ENCODE results near the gene WIPI1. TPM values are rescaled to one million over a fixed set of nuclear protein-coding genes. Genes with fewer than 3 reads are reported as not detected.
A peak's percentile ranks its signal among the peaks of the same experiment; 100 is the strongest.
"Not testable (repeated sequence)": the region's sequence is repeated elsewhere in the genome, so short reads cannot be mapped to it uniquely, and the experiment has no call there.

Gene WIPI1
- polyA plus RNA-seq, 3 donors = 28.4 to 36.2 (median 29.2) TPM

DNA sequence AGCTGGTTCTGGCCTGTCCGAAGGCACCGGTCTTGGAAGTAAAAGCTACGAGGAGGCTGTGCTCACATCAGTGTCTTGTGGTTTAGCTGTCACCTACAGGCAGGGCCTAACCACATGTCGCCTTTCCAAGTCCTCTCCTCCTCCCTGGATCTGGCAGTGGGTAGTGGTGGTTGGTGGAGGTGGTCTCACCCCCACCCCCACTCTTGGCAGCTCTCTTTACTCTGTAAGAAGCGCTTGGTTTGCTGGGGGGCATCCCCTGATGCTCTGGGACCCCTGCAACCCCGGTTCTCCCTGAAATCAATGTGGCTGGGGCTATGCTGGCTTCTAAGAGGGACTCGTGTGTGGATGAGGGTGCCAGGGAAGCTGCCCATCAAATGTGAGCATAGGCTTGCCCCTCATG is 68.3 kb downstream of the WIPI1 start:
- DNase-seq = no peak

DNA sequence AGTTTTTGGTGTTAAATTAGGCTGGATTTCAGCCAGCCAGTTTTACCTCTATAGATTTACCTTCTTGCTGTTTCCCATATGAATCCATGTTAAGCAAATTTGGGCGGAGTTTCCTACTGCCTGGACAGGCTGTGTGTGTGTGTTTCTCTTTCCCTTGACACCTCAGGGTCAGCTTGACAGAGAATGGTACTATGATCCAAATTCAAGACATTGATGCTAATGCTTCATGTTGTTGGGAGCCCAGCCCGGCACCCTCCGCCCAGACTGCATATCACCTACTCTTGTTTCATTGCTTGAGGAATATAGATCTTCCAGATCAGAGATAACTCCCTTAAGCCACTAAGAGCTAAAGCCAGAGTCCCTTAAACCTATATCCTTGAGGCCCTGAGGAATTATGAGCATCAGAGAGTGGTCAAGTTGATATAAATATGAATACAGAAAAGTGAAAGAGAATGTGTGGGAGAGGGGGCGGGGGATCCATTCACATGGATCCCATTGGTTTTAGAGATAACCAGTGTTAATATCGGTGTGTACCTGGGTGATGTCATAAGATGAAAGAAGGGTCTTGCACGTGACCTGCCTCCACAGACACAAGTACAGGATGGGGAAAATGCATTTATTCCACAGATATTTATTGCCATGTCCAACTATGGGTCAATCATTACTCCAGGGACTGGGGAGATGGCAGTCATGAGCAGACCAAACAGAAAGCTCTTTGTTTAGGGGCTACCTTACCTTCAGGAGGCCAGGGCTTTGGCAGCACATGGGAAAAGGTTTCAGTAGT is 69.7 kb downstream of the WIPI1 start:
- no peak for DNase-seq

DNA sequence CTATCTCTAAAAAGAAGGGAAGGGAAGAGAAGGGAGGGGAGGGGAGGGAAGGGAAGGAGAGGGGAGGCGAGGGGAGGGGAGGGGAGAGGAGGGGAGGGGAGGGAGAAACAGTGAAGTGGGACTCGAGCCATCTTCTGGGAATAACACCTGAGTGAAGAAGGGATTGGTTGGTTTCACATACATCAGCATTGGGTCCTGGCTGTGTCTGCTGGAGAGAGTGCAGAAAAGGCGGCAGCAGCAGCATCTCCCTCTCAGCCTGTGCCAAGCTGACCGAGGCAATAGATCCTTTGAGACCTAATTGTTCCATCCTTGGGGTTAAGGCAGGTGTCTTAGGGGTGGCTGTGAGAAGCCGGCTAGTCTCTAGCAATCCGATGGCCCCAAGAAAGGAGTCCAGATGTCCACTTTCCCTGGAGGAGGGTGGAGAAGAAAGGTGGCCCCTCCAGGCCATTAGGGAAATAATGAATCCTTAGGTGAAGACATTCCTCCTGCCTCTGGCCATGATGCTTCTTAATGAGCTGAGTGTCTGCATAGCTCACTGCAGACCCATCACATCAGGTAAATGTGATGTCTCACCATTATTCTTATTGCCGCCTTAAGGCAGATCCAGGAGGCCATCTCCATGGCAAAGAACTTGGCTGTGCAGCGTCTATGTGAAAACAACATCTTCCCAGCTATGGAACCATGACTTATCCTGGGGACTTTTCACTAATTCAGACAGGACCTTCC is 71.6 kb downstream of the WIPI1 start:
- DNase-seq = no peak

DNA sequence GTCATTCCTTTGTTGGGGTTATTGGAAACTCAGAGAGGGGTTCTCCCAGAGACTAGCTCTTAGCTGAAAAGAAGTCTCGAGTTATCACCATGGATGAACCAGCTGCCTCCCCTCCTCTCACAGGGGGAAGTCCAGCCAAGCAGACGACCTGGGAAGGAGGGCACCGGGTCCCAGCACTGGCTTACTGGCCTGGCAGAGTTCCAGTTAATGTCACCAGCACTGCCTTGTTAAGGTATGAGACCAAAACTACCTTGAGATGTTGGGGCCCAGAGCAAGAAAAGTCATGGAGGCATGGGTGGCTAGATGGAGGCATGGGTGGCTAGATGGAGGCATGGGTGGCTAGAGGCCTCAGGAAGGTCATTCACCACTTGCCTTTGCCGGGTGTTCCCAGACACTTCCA is 72.4 kb downstream of the WIPI1 start:
- no peak for DNase-seq

DNA sequence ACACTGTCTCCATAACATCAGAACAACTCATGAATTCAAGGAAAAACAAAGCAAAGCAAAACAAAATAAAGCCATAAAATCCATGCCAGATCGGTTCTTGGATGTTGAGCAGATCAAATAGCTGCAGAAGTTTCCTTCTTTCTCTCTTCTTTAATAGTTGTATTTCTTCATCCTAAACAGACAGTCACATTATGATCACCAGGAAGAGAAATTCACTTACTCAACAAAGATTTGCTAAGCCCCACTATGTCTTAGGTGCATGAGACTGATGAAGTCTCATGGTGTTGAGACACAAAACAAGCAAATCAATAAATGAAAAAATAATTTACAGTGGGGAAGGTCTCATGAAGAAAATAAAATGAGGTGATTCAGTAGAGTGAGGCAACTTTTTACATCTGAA is 72.8 kb downstream of the WIPI1 start:
- DNase-seq = no peak

DNA sequence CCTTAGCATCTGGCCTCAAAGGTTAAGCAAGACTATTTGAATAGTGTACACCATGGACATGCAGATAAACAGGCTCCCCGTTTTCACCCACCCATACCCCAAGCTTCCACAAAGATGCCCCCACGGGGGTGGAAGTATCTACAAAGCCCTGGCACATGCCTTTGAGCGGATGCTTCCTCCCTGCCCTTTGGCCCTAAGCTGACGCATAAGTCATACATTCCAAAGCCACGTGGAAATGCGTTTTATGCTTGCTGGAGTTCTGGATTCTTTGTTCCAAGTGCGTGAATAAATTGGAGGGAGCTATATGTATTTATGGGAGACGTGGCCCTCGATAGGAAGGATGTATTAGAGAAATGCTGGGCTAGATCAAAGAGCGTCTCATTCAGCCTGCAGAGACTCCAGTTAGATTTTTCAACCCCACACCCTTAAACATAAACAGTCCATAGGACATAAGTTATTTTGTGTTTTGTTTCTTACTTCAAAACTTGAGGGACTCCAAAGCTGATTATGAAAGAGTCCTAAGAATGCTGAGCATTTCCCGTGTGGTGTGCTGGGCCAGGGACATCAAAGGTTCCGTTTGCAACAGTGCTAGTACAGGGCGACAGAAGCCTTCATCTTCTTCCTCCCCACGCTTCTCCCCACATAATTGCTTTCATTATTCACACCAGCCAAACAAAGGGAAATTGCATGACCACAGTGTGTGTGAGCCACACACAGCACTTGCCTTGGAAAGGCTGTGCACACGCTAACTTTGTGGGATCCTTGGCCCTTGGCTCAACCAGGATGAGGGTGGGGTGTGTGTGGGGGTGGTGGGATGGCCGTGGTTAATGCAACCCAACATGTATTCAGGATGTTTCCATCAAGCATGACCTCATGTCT is 73.6 kb downstream of the WIPI1 start:
- no peak for DNase-seq

DNA sequence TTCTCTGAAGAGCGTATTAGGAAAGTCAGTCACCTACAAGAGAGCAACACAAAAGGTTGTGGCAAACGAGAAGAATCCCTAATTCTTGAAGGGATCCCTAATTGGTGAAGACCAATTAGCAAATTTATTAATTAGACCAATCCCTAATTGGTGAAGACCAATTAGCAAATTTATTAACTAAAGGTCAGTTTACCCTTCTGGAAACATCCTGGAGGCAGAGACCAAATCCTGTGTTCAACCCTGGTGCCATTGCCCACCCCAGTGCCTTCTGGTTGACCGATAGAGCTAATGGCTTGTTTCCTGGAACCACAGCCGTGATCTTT is 74.2 kb downstream of the WIPI1 start:
- no peak for DNase-seq

DNA sequence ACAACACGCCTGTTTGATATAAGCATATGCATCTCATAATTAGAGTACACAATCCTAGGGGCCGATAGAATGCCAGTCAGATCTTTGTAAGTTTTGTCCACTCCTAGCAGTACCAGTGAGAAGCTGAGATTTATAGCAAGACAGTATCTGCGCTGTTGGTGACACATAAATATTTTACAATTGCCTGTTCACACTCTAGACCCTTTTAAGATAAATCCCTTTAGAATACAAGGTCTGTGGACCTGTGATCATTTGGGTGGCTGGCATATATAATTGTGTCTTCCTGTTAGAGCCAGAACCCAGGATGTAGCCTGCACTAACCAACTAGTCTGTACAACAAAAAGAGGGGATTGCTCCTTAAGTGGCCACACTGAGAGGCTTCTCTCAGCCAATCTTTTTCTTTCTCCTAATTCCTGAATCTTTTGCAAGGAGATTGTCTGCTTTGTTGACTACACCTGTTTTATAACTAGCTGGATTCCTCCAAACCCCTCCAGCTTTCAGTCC is 74.7 kb downstream of the WIPI1 start:
- no peak for DNase-seq

DNA sequence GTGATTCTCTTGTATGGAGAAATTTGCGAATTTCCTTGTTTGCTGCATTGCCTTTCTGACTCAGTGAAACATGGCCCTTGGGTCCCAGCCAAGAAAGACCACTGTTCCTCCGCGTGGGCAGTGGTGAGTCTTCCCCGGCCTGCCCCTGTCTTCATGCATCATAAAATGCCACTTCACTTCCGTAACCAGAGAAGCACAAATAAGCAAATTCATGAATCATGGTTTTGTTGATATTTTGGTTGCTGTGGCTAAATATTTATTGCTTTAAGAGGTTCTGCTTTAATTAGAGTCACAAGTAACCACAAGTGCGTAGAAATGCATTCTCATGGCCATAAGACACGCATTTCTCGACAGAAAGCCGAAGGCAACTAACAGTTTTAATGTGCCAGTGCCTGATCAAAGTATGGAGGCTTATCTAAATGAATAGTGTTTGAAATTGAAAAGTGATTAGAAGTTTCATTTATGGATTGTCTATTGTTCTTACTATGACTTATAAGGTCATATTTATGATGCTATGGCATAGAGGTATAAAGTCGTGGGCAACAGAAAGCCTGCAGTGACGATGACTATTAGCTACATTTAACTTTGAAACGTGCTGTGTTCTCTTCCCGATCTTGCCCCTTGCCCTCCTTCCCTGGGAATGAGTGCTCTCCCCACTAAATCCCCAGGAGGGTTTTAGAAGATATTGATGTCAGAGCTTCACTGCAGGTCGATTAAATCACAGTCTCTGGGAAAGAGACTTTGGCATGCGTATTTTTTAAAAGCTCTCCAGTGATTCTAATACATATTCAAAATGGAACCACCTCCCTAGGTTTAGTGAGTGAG is 76.0 kb downstream of the WIPI1 start:
- DNase-seq = peak; percentile 84

DNA sequence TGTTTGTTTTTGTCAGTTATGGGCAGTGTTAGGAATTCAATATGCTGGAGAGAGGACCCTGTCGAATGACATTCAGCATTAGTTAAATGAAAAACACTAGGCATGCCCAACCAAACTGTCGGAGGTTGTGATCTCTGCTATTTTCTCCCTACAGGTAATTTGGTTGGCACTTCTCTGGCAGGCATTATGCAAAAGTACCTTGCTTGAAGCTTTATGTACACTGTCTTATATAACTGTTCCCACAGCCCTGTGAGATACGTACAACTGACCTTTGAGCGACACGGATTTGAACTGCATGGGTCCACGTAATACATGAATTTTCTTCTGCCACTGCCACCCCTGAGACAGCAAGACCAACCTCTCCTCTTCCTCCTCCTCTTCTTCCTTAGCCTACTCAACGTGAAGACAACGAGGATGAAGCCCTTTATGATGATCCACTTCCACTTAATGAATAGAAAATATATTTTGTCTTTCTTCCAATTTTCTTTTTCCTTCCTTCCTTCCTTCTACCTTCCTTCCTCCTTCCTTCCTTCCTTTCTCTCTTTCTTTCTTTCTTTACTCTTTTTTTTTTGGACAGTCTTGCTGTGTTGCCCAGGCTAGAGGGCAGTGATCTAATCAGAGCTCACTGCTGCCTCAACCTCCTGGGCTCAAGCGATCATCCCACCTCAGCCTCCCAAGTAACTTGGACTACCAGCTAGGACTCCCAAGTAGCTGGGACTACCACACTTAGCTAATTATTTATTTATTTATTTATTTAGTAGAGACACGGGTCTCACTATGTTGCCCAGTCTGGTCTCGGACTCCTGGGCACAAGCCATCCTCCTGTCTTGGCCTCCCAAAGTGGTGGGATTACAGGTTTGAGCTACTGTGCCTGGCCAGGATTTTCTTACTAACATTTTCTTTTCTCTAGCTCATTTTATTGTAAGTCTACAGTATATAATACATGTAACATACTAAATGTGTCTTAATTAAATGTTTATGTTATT is 77.3 kb downstream of the WIPI1 start:
- no peak for DNase-seq

DNA sequence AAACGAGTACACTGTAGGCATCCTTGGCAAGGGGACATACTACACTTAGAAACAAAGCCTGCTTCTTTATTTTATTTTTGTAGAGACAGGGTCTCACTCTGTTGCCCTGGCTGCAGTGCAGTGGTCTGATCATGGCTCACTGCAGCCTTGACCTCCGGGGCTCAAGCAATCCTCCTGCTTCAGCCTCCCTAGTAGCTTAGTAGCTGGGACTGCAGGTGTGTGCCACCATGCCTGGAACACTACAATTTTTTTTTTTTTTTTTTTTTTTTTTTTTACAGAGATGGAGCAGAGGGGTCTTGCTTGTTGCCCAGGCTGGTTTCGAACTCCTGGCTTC is 78.2 kb downstream of the WIPI1 start:
- DNase-seq = no peak

DNA sequence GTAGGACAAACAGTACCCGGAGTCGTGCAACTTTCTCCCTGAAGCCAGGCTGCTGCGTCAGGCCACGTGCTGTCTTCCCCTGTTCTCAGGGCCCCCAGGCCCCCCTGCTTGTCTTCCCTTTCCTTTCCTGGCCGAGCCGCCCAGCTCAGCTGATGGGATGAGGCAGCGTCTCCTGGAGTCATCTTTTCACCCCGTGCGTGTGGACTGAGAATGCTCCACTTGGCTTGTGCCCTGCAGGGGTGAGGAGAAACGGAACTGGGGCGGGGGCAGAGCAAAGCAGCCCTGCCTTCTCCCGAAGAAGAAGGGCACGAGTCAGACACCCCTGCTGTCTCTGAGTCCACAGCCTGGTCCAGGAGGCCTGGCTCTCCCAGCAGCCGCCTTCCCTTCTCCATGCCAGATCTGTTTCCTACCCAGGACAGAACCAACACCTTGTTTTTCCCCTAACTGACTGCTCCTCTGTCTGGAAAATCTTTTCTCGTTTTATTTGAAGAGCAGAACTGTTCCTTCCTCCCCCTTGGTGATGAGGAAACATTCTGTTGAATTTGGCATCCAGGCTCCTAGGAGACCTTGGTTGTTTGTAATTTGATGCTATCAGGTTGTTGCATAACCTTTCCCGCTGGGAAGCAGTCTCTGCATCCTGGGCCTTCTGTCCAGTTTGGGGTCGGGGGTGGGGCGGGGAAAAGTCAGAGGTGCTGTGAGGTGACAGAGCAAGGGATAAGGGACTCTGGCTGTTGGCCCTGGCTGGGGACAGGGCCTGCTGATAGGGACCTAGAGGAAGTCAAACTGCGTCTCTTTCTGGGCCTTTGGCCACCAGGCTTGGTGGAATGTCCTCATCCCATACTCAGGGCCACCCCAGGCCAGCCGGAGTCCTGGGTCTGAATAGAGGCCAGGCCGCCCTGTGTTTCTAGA is 78.8 kb downstream of the WIPI1 start:
- DNase-seq = peak; percentile 54

DNA sequence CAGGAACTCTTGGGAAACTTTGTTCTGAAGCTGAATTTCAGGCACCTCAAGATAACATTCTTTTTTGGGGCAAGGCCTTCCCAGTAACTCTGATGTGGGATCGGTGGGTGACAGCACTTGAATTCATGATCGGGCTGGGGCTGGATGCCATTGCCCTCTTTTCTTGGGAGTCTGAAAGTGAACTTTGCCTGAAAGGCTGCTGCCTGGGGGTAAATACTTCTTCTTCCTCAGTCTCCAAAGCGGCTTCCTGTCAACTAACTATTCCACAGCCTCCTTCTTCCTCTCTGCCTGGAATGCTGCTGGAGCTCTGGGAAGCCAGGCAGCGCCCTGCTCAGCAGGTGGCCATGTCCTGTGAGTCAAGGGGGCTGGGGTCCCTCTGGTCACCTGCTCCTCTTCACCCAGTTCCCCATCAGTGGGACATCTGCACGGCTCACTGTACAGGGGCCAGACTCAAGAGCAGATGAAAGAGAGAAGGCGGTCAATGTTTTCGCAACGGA is 79.5 kb downstream of the WIPI1 start:
- DNase-seq = no peak

DNA sequence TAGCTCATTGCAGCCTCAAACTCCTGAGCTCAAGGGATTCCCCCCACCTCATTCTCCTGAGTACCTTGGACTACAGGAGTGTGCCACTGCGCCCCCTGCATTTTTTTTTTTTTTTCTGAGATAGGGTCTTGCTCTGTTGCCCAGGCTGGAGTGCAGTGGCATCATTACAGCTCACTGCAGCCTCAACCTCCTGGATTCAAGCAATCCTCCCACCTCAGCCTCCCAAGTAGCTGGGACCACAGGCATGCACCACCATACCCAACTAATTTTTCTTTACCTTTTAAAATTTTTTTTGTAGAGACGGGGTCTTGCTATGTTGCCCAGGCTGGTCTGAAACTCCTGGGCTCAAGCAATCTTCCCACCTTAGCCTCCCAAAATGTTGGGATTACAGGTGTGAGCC is 81.1 kb downstream of the WIPI1 start:
- DNase-seq = not testable (repeated sequence)

DNA sequence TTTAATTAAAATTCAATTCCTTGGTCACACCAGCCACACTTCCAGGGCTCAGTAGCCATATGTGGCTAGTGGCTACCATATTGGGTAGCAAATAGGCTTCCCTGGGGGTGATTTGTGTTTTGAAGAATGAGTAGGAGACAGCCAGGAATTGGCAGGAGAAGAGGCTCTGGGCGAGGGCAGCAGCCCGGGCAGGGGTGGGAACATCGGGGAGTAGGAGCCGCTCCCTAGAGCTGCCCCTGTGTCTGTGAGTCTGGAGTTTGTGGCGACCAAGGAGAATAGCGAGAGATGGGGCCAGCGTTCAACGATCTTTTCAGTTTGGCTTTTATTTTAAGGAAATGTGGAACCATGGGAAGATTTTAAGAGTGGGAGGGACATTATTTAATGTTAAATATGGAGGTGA is 81.7 kb downstream of the WIPI1 start:
- DNase-seq = no peak
